Testis (tissue), 3 donors: ENCODE measurements around the gene ZBTB5. TPM values are rescaled to one million over a fixed set of nuclear protein-coding genes. Genes with fewer than 3 reads are reported as not detected.

ENCODE experiments used
- DNase-seq: peaks from one replicate; pipeline ENCODE4 v3.0.0-alpha.2; 2019
- H3K27ac ChIP-seq, 2 donors: fragments of 200-600 bp; sonication (generic); one replicate each; pipeline ENCODE4 v1.5.1; 2019
- H3K27me3 ChIP-seq: fragments of 200-600 bp; sonication (generic); one replicate; pipeline ENCODE4 v1.5.1; 2019
- H3K36me3 ChIP-seq: fragments of 200-600 bp; sonication (generic); one replicate; pipeline ENCODE4 v1.5.1; 2017; ENCODE audit warnings: low read depth; ENCODE audit errors: missing control alignments
- H3K4me1 ChIP-seq: fragments of 200-600 bp; sonication (generic); one replicate; pipeline ENCODE4 v1.5.1; 2019
- H3K4me3 ChIP-seq, 2 donors: fragments of 200-600 bp; sonication (generic); one replicate each; pipeline ENCODE4 v1.5.1; 2017 to 2019
- H3K9me3 ChIP-seq: fragments of 200-600 bp; sonication (generic); one replicate; pipeline ENCODE4 v1.5.1; 2017
- POLR2A ChIP-seq: fragments of 450-650 bp; IDR thresholded peaks from one replicate; pipeline ENCODE4 v1.6.1; 2017; ENCODE audit warnings: antibody characterized with exemption, mild to moderate bottlenecking, moderate library complexity
- WGBS, 2 donors: methylation state at CpG; one replicate each; pipeline ENCODE4 v1.1.5; 2018; 5-methylcytosine and 5-hydroxymethylcytosine counted together
- intact Hi-C: fragments of 100-400 bp; cut with DNase I; formaldehyde crosslinking; loops from one replicate; pipeline ENCODE4 v1.15.1; 2023; ENCODE audit warnings: low total_unique reads
- polyA plus RNA-seq: library from polyadenylated mRNA; stranded (reverse); fragments of 350-450 nt; fragmentation: Illumina TruSeq; extraction: RNeasy Lipid Tissue Mini Kit (QIAGEN cat#74804); gene quantifications from one replicate; pipeline ENCODE4 v1.2.3, GENCODE V29; 2014; ENCODE audit warnings: low read depth, low replicate concordance; ENCODE audit not compliant: insufficient read depth
- total RNA-seq, 2 donors: library from RNA; depleted of rRNA; stranded (reverse); fragments of >200 nt; gene quantifications; one replicate each; pipeline ENCODE4 v1.2.3, GENCODE V29; 2016
- TF ChIP-seq, protein P1 (sequence below), 3 experiments: fragments of 450-650 bp in 2 of 3; fragments of 200-600 bp in 1 of 3; sonication (generic) in 1 of 3; IDR thresholded peaks; one replicate each; pipeline ENCODE4 v1.5.1; 2016 to 2019; ENCODE audit warnings: antibody characterized with exemption in 3 of 3, mild to moderate bottlenecking in 2 of 3, moderate library complexity in 1 of 3

ZBTB5 gene
- total and polyA plus RNA-seq, 3 donors from 2014 or later = 20.4 to 33.8 (median 28.4) TPM

DNA sequence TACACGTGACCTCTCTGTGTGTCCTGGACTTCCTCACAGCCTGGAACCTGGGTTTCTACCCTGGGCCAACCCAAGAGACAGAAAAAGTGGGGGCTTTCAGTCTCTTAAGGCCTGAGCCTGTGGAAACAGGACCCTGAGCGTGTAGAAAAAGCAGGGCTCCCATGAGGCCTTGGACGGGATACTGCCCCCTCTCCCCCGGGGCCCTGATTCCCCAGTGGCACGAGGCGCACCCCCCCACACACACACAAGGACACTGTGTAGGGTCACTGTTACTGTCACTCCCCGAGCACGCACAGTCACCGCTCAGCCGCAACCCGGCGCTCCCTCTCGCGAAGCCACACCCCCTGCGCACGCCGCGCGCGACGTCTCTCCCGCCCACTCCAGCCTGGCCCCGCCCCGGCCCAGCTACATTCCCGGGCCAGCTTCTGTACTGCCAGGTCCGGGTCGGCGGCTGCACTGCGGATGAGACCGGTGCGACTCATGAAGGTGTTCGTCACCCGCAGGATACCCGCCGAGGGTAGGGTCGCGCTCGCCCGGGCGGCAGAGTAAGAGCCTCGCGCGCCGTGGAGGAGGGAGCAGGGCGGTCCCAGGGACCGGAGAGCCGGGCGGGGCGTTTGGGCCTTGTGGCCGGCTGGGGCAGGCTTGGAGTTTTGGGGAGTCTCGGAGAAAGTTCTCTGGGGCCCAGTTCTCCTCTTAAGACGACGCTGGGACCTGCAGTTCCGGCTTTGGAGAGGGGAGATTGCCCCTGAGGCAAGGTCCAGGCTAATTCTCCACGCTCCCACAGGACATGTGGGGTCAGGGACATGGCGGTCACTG, 42.8 kb downstream of the ZBTB5 start, which contains the start of gene GRHPR:
GRHPR (plus strand) TSS at position 408 of the 816 bp plus-strand sequence; CDS start at position 463, 55 bp downstream.
- no peaks in the 10 kb centered on the region for H3K9me3 ChIP-seq
- peaks cover 33% of the 10 kb centered on the region for H3K4me1 ChIP-seq
- intact Hi-C loops = no loop called here

DNA sequence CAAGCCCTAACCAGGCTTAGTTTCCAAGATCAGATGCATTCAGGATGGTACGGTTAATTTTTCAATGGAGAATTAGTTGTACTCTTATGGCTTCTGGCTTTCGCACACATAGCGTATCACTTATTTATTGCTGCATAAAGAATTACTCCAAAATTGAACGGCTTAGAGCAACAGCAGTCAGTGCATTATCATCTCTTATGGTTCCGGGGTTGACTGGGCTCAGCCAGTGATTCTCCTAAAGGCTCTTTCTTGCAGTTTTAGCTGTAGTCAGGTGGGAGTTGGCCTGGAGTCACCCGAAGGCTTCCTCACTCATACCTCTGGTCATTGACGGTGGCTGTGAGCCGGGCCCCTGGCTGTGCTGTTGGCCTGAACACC, 43.3 kb downstream of the ZBTB5 start:
- H3K9me3 ChIP-seq = no peaks in the 10 kb centered on the region
- no peaks in the 10 kb centered on the region for H3K36me3 ChIP-seq
- peak overlapping the region; percentile 78 to 80 for H3K4me3 ChIP-seq
- TF ChIP-seq, protein P1, sequence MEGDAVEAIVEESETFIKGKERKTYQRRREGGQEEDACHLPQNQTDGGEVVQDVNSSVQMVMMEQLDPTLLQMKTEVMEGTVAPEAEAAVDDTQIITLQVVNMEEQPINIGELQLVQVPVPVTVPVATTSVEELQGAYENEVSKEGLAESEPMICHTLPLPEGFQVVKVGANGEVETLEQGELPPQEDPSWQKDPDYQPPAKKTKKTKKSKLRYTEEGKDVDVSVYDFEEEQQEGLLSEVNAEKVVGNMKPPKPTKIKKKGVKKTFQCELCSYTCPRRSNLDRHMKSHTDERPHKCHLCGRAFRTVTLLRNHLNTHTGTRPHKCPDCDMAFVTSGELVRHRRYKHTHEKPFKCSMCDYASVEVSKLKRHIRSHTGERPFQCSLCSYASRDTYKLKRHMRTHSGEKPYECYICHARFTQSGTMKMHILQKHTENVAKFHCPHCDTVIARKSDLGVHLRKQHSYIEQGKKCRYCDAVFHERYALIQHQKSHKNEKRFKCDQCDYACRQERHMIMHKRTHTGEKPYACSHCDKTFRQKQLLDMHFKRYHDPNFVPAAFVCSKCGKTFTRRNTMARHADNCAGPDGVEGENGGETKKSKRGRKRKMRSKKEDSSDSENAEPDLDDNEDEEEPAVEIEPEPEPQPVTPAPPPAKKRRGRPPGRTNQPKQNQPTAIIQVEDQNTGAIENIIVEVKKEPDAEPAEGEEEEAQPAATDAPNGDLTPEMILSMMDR (IDR thresholded peaks at IDR 0.05) = no peak
- no peak for TF ChIP-seq POLR2A
- no peaks in the 10 kb centered on the region for H3K27me3 ChIP-seq
- no peak for DNase-seq
- H3K4me1 ChIP-seq = peaks cover 33% of the 10 kb centered on the region
- WGBS, 2 donors = 49 to 51% methylated on average over 5 to 8 of the region's 8 CpGs
- intact Hi-C loops = no loop called here
- H3K27ac ChIP-seq = peak overlapping the region; percentile 75 to 89

More for the DNA sequence above, 42.8 kb downstream of the ZBTB5 start, which contains the start of gene GRHPR:
- DNase-seq = peak; percentile 94
- TF ChIP-seq, protein P1 (IDR thresholded peaks at IDR 0.05) = no peak
- peak; percentile 65 for TF ChIP-seq POLR2A
- Histone ChIP-seq H3K36me3 (no peaks in the 10 kb centered on the region), H3K27ac (peak within 1 kb of the TSS; percentile 75 to 89), H3K27me3 (no peaks in the 10 kb centered on the region), H3K4me3 (peak within 1 kb of the TSS; percentile 78 to 80)
- 0 to 2% methylated on average over 15 to 53 of the region's 56 CpGs for WGBS, 2 donors

DNA sequence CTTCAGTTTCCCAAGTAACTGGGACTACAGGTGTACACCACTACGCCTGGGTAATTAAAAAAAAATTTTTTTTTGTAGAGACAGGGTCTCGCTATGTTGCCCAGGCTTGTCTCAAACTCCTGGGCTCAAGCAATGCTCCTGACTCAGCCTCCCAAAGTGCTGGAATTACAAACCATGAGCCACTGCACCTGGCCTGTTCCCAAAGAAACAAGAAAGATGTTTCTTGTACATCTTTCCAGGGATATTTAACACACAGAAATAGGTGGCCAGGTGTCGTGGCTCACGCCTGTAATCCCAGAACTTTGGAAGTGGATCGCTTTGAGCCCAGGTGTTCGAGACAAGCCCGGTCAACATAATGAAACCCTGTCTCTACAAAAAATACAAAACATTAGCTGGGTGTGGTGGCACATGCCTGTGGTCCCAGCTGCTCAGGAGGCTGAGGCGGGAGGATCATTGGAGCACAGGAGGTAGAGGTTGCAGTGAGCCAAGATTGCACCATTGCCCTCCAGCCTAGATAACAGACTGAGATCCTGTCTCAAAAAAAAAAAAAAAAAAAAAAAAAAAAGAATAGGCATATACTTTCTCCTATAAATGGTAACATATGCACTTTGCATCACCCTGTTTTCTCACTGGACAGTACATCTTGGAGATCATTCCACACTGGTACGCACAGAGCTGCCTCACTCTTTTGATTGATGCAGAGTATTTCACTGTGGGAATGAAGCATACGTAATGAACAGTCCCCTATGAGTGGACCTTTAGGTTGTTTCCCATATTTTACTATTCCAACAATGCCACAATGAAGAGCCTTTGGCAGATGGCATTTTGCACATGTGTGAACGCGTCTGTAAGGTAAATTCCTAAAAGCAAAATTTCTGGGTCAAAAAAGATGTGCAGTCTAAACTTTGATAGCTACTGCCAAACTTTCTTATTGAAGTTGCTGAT, 44.7 kb downstream of the ZBTB5 start:
- peaks cover 28% of the 10 kb centered on the region for H3K4me1 ChIP-seq
- intact Hi-C loops = no loop called here
- no peaks in the 10 kb centered on the region for H3K27me3 ChIP-seq
- H3K9me3 ChIP-seq = no peaks in the 10 kb centered on the region
- H3K4me3 ChIP-seq = no peak overlapping the region
- no peak for TF ChIP-seq POLR2A
- H3K27ac ChIP-seq = no peak overlapping the region
- 86 to 88% methylated on average over 12 of the region's 12 CpGs for WGBS, 2 donors
- no peaks in the 10 kb centered on the region for H3K36me3 ChIP-seq
- no peak for DNase-seq

DNA sequence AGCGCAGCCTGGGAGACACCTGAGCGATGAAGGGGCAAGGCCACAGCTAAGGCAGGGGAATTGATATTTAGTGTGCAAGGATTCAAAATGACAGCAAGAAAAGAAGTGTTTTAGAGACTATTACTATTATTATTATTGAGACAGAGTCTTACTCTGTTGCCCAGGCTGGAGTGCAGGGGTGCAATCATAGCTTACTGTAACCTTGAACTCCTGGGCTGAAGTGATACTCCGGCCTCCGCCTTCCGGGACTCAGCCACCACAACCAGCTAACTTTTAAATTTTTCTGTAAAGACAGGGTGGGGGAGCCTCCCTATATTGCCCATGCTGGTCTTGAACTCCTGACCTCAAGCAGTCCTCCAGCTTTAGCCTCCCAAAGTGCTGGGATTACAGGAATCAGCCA, 46.0 kb downstream of the ZBTB5 start:
- H3K27ac ChIP-seq = no peak overlapping the region
- peaks cover 22% of the 10 kb centered on the region for H3K4me1 ChIP-seq
- H3K4me3 ChIP-seq = no peak overlapping the region
- no peak for DNase-seq
- no peaks in the 10 kb centered on the region for H3K9me3 ChIP-seq
- no peaks in the 10 kb centered on the region for H3K36me3 ChIP-seq
- H3K27me3 ChIP-seq = no peaks in the 10 kb centered on the region
- intact Hi-C loops = no loop called here
- TF ChIP-seq POLR2A = no peak
- TF ChIP-seq, protein P1 (IDR thresholded peaks at IDR 0.05) = no peak
- WGBS, 2 donors = 88 to 89% methylated on average over 5 of the region's 5 CpGs
